ENCODE data around the gene SWT1.

Gene SWT1

DNA sequence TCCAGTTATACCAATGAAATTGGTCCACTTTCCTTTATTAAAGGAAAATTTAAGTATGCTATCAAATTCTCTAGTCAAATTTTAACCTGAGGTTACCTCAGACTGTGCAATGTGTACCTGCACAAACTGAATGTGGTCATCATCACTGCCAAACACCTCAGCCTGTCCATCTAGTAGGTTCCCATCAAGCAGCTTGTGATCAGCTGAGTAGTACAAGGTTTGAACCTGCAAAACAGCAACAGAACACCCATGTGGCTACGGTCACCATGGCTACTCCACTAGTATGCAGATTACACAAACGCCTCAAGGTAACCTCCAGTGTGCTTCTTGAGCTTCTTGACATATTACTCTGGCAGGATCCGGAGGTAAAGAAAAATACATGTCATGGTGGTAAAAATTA, 148.5 kb downstream of the SWT1 start:
- CTCF ChIA-PET: no interaction called here
- no peak for DNase-seq (ENCODE audit: extremely low spot score)
- POLR2A ChIA-PET: interaction anchor here (0.6 kb wide), 1 partner anchor 1057 kb away, joined by 3 read pairs; no protein-coding TSS in a partner anchor
- no peak for TF ChIP-seq FOXA1 (IDR thresholded peaks at IDR 0.05)
- TF ChIP-seq ZNF384 (IDR thresholded peaks at IDR 0.05): no peak
- no peak for TF ChIP-seq NFRKB (IDR thresholded peaks at IDR 0.05)
- no peak for TF ChIP-seq TARDBP (IDR thresholded peaks at IDR 0.05)
- no peak for TF ChIP-seq SP1 (IDR thresholded peaks at IDR 0.05)
- TF ChIP-seq FOXK2 (IDR thresholded peaks at IDR 0.05): no peak
- no peak for TF ChIP-seq L3MBTL2 (conservative IDR thresholded peaks at IDR 0.05)

DNA sequence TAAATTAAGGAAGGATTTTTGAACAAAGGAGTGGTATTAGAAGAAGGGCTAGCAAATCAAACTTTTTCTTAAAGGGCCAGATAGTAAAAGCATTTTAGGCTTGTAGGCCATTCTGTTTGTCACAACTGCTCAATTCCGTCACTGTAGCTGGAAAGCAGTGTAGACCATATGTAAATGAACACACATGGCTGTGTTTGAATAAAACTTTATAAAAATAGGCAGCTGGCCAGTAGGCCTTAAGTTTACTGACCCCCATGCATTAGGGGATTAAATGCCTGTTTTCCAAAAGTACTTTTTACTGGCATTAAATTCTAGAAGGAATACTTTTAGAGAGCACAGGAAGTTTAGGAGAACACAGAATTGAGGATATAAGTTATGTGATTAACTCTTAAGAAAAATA, 151.2 kb downstream of the SWT1 start:
- TF ChIP-seq FOXM1 (IDR thresholded peaks at IDR 0.05; ENCODE audit: borderline replicate concordance): no peak
- no peak for TF ChIP-seq CTBP1 (IDR thresholded peaks at IDR 0.05; ENCODE audit: borderline replicate concordance)
- TF ChIP-seq PKNOX1 (IDR thresholded peaks at IDR 0.05): no peak
- no peak for TF ChIP-seq SUZ12 (IDR thresholded peaks at IDR 0.05)
- TF ChIP-seq L3MBTL2 (conservative IDR thresholded peaks at IDR 0.05): no peak
- no peak for TF ChIP-seq ELF4 (IDR thresholded peaks at IDR 0.05)
- no peak for TF ChIP-seq BHLHE40 (IDR thresholded peaks at IDR 0.05; ENCODE audit: borderline replicate concordance)
- TF ChIP-seq ARNT (IDR thresholded peaks at IDR 0.05): no peak
- no peak for TF ChIP-seq FOXA1 (IDR thresholded peaks at IDR 0.05)
- ChIA-PET POLR2A (no interaction called here), CTCF (no interaction called here)
- no peak for DNase-seq (ENCODE audit: extremely low spot score)

- ChIA-PET POLR2A (no interaction called here), CTCF (interaction anchor here (0.6 kb wide), 1 partner anchor 14 kb away, joined by 3 read pairs; no protein-coding TSS in a partner anchor)
- TF ChIP-seq TARDBP (IDR thresholded peaks at IDR 0.05) (no peak), CTBP1 (IDR thresholded peaks at IDR 0.05; ENCODE audit: borderline replicate concordance) (no peak), L3MBTL2 (conservative IDR thresholded peaks at IDR 0.05) (no peak), FOXK2 (IDR thresholded peaks at IDR 0.05) (no peak), FOXA1 (IDR thresholded peaks at IDR 0.05) (no peak), ARNT (IDR thresholded peaks at IDR 0.05) (no peak), BHLHE40 (IDR thresholded peaks at IDR 0.05; ENCODE audit: borderline replicate concordance) (no peak), ZNF384 (IDR thresholded peaks at IDR 0.05) (no peak), SUZ12 (IDR thresholded peaks at IDR 0.05) (no peak), NFRKB (IDR thresholded peaks at IDR 0.05) (no peak), LEF1 (IDR thresholded peaks at IDR 0.05; ENCODE audit: borderline replicate concordance) (no peak), SP1 (IDR thresholded peaks at IDR 0.05) (no peak), PKNOX1 (IDR thresholded peaks at IDR 0.05) (no peak), FOXM1 (IDR thresholded peaks at IDR 0.05; ENCODE audit: borderline replicate concordance) (no peak), HDGF (IDR thresholded peaks at IDR 0.05; ENCODE audit: borderline replicate concordance) (no peak), ELF4 (IDR thresholded peaks at IDR 0.05) (no peak)
- DNase-seq (ENCODE audit: extremely low spot score): no peak
Measured at GRCh38 chr1:185309566-185309965, 152.6 kb downstream of the SWT1 start.

DNA sequence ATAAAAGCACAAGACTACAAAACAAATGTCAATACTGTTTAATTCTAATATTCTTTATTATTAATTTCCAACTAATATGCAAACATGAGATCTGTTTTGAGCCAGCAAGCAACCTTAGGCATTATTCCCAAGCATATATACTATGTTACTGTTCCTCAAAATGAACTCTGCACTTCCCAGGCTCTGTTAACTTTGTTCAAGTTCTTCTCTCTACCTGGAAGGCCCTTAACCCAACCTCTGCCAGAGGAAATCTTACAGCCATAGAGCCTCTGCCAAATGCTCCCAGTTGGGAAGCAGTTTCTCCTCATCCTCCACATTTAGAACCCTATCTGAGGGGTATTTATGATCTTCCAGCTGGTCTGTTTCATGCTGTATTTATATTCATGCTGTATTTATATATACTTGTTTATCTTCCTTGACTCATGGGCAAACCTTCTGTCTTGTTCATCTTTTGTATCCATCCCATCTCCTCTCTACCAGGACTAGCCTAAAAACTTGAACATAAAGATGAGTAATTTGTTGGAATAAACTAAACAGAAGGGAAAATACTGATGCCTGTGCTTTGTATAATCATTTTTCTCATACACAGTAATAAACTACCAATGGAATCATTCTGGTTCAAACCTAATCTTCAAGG, 154.7 kb downstream of the SWT1 start:
- TF ChIP-seq L3MBTL2 (conservative IDR thresholded peaks at IDR 0.05) (no peak), PKNOX1 (IDR thresholded peaks at IDR 0.05) (no peak), NFRKB (IDR thresholded peaks at IDR 0.05) (no peak), FOXM1 (IDR thresholded peaks at IDR 0.05; ENCODE audit: borderline replicate concordance) (no peak), FOXA1 (IDR thresholded peaks at IDR 0.05) (no peak), ZNF384 (IDR thresholded peaks at IDR 0.05) (no peak), SUZ12 (IDR thresholded peaks at IDR 0.05) (no peak), ELF4 (IDR thresholded peaks at IDR 0.05) (no peak), FOXK2 (IDR thresholded peaks at IDR 0.05) (no peak), HDGF (IDR thresholded peaks at IDR 0.05; ENCODE audit: borderline replicate concordance) (no peak), SP1 (IDR thresholded peaks at IDR 0.05) (no peak), BHLHE40 (IDR thresholded peaks at IDR 0.05; ENCODE audit: borderline replicate concordance) (no peak), CTBP1 (IDR thresholded peaks at IDR 0.05; ENCODE audit: borderline replicate concordance) (no peak), ARNT (IDR thresholded peaks at IDR 0.05) (no peak), TARDBP (IDR thresholded peaks at IDR 0.05) (no peak), LEF1 (IDR thresholded peaks at IDR 0.05; ENCODE audit: borderline replicate concordance) (no peak)
- POLR2A ChIA-PET: no interaction called here
- DNase-seq (ENCODE audit: extremely low spot score): no peak
- CTCF ChIA-PET: no interaction called here

DNA sequence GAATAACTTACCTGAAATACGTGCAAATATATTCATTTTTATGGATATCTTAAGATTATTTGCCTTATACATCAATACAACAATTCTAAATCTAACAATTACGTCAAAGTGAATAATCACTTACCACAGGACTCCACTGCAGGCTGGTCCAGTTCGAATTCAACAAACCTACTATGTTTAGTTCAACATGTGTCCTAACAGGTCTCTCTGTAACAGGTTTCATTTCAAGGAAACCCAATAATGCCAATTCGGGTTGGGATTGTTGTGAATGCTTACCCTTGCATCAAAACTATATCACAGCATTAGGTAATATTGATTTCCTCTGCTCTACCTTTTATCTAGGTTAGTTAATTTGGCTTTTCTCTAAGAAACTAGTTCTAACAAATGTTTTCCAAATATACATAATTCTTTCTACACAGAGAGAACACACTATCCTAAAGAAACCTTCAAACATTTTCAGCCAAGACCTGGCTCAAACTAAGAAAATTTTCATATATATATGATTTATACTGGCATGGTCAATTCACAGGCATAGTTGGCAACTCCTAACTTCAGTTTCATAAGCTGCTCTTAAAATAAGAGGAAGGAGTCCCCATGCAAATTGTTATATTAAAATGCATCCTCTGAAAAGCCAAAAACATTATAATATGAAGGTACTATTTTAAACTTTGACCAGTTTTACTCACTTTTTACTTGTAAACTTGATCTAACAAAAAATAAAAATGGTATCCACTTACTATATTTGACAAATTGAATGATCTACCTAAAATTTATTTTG, 155.6 kb downstream of the SWT1 start:
- ChIA-PET POLR2A (no interaction called here), CTCF (no interaction called here)
- TF ChIP-seq FOXM1 (IDR thresholded peaks at IDR 0.05; ENCODE audit: borderline replicate concordance) (no peak), TARDBP (IDR thresholded peaks at IDR 0.05) (no peak), ELF4 (IDR thresholded peaks at IDR 0.05) (no peak), BHLHE40 (IDR thresholded peaks at IDR 0.05; ENCODE audit: borderline replicate concordance) (no peak), FOXA1 (IDR thresholded peaks at IDR 0.05) (no peak)
- DNase-seq (ENCODE audit: extremely low spot score): no peak

DNA sequence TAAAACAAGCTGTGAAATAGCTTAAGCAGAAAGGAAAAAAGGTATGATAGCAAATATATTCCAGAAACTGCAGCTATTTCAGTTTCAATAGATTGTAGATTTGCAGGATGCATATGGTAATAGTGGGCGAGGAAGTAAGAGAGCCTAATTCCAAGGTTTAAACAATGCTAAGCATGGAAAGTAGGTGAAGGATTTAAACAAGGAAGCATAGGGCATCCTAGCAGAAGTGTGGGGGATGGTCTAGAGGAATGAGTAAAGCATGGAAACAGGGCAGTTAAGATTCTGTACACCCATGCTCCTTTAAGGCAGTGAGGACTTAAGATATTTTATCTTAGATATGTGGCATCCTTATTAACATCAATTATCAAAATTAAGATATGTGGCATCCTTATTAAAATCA, 157.4 kb downstream of the SWT1 start:
- TF ChIP-seq L3MBTL2 (conservative IDR thresholded peaks at IDR 0.05): no peak
- no peak for TF ChIP-seq NFRKB (IDR thresholded peaks at IDR 0.05)
- no peak for TF ChIP-seq ELF4 (IDR thresholded peaks at IDR 0.05)
- no peak for TF ChIP-seq LEF1 (IDR thresholded peaks at IDR 0.05; ENCODE audit: borderline replicate concordance)
- no peak for TF ChIP-seq SP1 (IDR thresholded peaks at IDR 0.05)
- TF ChIP-seq FOXK2 (IDR thresholded peaks at IDR 0.05): no peak
- TF ChIP-seq BHLHE40 (IDR thresholded peaks at IDR 0.05; ENCODE audit: borderline replicate concordance): no peak
- TF ChIP-seq FOXA1 (IDR thresholded peaks at IDR 0.05): no peak
- TF ChIP-seq CTBP1 (IDR thresholded peaks at IDR 0.05; ENCODE audit: borderline replicate concordance): no peak
- no peak for TF ChIP-seq ARNT (IDR thresholded peaks at IDR 0.05)
- TF ChIP-seq PKNOX1 (IDR thresholded peaks at IDR 0.05): no peak
- TF ChIP-seq SUZ12 (IDR thresholded peaks at IDR 0.05): no peak
- no peak for TF ChIP-seq ZNF384 (IDR thresholded peaks at IDR 0.05)
- no peak for DNase-seq (ENCODE audit: extremely low spot score)
- ChIA-PET CTCF (no interaction called here), POLR2A (no interaction called here)

All from HEK293T (cell line).